Measurements from ENCODE around the gene VPS35.
"Not testable (repeated sequence)": the region's sequence is repeated elsewhere in the genome, so short reads cannot be mapped to it uniquely, and the experiment has no call there.

VPS35 gene

GRCh38 chr16:46662123-46662522 lies 26.9 kb downstream of the VPS35 start:
- no peak for DNase-seq (ENCODE audit: low read depth, low spot score)

- DNase-seq (ENCODE audit: low read depth, low spot score), result no peak
Measured at GRCh38 chr16:46658925-46659324, 30.1 kb downstream of the VPS35 start.

GRCh38 chr16:46651305-46651704 lies 37.7 kb downstream of the VPS35 start:
- DNase-seq (ENCODE audit: low read depth, low spot score), result no peak

- no peak for DNase-seq (ENCODE audit: low read depth, low spot score)
Measured at GRCh38 chr16:46650254-46650623, 38.7 kb downstream of the VPS35 start.

DNA sequence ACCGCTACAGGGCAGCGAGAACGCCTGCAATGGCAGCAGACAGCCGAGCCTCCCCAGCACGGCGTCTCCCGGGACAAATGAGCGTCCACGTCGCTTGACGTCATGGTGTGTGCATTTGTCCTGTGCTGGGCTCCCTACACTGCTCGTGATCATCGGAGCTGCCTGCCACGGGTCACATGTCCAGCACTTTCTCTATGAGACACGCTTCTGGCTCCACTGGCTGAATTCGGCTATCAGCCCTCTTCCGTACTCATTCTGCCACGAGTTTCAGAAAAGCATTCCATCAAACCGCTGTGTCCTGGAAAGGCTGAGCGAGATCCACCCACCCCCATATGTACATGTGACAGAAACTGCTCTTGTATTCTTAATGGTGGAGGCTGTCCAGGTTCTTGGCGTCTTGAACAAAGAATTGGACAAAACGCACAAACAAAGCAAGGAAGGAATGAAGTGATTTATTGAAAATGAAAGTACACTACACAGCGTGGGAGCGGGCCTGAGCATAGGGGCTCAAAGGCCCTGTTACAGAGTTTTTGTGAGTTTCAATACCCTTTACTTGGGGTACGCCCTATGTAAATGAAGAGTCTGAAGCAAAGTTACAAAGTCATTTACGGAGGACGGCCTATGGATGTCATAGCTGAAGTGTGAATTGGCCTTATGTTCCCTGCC lies 39.3 kb downstream of the VPS35 start:
- DNase-seq (ENCODE audit: low read depth, low spot score), result no peak

GRCh38 chr16:46648656-46649055 lies 40.3 kb downstream of the VPS35 start:
- no peak for DNase-seq (ENCODE audit: low read depth, low spot score)

- DNase-seq (ENCODE audit: low read depth, low spot score), result peak; percentile 67
Measured at GRCh38 chr16:46638947-46639925, 49.7 kb downstream of the VPS35 start.

- DNase-seq (ENCODE audit: low read depth, low spot score), result no peak
Measured at GRCh38 chr16:46632778-46633733, 55.9 kb downstream of the VPS35 start.

- peak; percentile 63 for DNase-seq (ENCODE audit: low read depth, low spot score)
Measured at GRCh38 chr16:46629331-46630219, 59.4 kb downstream of the VPS35 start.

DNA sequence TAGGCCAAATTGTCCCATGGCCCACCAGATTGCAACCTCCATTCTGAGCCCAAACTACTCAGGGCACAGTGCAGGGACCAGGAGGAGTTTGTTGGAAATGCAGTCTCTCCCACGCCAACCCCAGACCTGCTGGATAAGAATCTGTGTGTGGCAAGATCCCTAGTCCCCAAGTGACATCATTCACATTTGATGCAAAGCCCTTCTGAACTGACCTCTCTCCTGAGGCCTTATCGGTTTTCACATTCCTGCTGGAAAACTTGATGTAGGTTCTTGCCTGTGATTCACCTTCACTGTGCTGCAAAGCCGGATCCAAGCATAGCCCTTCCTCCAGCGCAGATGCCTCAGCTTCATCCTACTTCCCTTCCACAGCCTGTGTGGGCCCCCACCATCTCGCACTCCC lies 61.2 kb downstream of the VPS35 start:
- DNase-seq (ENCODE audit: low read depth, low spot score), result no peak

DNA sequence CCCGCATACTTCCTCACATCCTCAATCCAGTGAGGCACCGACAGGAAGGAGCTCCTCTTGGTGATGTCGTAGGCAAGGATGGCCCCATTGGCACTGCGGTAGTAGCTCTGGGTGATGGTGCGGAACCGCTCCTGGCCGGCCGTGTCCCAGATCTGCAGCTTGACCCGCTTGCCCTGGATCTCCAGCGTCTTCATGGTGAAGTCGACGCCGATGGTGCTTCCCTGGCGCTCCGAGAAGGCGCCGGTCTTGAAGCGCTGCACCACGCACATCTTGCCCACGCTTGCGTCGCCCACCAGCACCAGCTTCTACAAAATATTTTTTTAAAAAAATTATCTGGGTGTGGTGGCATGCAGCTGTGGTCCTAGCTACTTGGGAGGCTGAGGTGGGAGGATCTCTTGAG lies 62.3 kb downstream of the VPS35 start:
- not testable (repeated sequence) for DNase-seq (ENCODE audit: low read depth, low spot score)

DNA sequence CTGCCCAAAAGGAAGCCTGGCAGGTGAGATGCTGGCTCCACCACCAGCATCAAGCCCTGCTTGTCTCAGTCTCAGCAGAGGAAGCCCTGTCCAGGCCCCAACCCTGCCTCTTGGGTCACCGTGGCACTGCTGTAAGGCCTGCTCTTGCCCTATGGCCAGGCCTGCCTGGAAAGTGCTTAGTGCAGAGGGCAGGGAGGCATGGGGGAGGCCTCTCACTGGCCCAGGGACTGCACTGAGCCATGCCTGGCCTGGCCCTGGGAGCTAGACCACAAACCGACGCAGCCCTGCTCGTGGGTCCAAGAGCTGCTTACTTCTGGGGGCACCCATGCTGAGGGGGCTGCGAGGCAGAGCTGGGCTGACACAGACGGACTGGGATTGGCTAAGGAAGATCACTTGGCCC lies 64.1 kb downstream of the VPS35 start:
- not testable (repeated sequence) for DNase-seq (ENCODE audit: low read depth, low spot score)

DNA sequence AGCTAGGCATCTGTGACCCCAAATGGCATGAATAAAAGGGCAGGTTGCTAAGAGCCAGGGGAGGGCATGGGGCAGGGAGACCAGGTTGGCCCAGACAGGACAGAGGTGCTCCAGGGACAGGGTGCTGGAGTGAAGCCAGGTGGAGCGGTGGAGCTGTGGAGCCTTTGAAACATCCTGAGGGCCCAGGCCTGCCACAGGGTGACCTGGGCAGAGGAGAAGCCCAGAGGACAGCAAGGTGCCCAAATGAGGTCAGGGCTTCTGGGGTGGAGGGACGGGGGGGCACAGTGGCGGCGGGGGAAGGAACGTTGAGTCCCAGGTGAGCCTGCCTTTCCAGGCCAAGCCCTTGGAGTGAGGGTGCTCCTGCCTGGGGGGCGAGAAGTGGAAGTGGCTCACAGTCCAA lies 65.3 kb downstream of the VPS35 start:
- not testable (repeated sequence) for DNase-seq (ENCODE audit: low read depth, low spot score)

DNA sequence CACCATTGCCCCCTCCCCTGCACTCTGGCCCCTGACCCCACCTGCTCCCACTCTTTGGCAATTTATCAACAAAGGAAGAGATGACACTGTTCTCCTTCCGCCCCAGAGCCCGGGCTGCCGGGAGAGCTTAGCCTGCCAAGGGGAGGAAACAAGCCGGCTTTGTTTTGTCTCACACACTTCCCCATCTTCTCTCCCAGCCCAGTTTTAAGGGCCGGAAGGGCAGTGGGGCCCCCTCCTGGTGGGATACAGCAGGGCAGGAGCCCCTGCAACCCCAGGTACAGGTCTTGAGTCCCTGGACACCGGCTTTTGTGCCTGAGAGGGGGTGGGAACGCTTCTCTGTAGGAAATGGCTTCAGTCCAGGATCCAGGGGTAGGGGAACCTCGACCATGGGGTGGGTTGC lies 65.7 kb downstream of the VPS35 start:
- not testable (repeated sequence) for DNase-seq (ENCODE audit: low read depth, low spot score)

- no peak for DNase-seq (ENCODE audit: low read depth, low spot score)
Measured at GRCh38 chr16:46621934-46622676, 66.9 kb downstream of the VPS35 start.

GRCh38 chr16:46621006-46621933 lies 67.7 kb downstream of the VPS35 start, which contains the start of gene SHCBP1:
SHCBP1 (minus strand) TSS chr16:46621379; CDS start chr16:46621359, 20 bp downstream.
- DNase-seq (ENCODE audit: low read depth, low spot score), result peak; percentile 94

- peak; percentile 18 for DNase-seq (ENCODE audit: low read depth, low spot score)
Measured at GRCh38 chr16:46620266-46621005, 68.5 kb downstream of the VPS35 start.

- no peak for DNase-seq (ENCODE audit: low read depth, low spot score)
Measured at GRCh38 chr16:46618516-46618915, 70.5 kb downstream of the VPS35 start.
